Fibroblast of mammary gland (primary cell): ENCODE data around the gene SRSF2.
"Not testable (repeated sequence)": the region's sequence is repeated elsewhere in the genome, so short reads cannot be mapped to it uniquely, and the experiment has no call there.

Experiments
- DNase-seq: peaks from one replicate; pipeline ENCODE4 v3.0.0-alpha.2; 2010; ENCODE audit warnings: low read depth
- H3K4me3 ChIP-seq: 2 replicates; pipeline ENCODE4 v1.5.1; 2011; ENCODE audit warnings: low read depth, mild to moderate bottlenecking, low read length, moderate library complexity; ENCODE audit not compliant: control insufficient read depth
- TF ChIP-seq, protein P1 (sequence below): conservative IDR thresholded peaks from 2 replicates; pipeline ENCODE4 v1.5.1; 2011; ENCODE audit warnings: low read depth, low read length, inconsistent platforms; ENCODE audit not compliant: control insufficient read depth, insufficient read depth

The SRSF2 gene

GRCh38 chr17:76704805-76705204, 32.3 kb downstream of the SRSF2 start:
- TF ChIP-seq, protein P1, sequence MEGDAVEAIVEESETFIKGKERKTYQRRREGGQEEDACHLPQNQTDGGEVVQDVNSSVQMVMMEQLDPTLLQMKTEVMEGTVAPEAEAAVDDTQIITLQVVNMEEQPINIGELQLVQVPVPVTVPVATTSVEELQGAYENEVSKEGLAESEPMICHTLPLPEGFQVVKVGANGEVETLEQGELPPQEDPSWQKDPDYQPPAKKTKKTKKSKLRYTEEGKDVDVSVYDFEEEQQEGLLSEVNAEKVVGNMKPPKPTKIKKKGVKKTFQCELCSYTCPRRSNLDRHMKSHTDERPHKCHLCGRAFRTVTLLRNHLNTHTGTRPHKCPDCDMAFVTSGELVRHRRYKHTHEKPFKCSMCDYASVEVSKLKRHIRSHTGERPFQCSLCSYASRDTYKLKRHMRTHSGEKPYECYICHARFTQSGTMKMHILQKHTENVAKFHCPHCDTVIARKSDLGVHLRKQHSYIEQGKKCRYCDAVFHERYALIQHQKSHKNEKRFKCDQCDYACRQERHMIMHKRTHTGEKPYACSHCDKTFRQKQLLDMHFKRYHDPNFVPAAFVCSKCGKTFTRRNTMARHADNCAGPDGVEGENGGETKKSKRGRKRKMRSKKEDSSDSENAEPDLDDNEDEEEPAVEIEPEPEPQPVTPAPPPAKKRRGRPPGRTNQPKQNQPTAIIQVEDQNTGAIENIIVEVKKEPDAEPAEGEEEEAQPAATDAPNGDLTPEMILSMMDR, result no peak
- no peak for DNase-seq
- no peak overlapping the region for H3K4me3 ChIP-seq

DNA sequence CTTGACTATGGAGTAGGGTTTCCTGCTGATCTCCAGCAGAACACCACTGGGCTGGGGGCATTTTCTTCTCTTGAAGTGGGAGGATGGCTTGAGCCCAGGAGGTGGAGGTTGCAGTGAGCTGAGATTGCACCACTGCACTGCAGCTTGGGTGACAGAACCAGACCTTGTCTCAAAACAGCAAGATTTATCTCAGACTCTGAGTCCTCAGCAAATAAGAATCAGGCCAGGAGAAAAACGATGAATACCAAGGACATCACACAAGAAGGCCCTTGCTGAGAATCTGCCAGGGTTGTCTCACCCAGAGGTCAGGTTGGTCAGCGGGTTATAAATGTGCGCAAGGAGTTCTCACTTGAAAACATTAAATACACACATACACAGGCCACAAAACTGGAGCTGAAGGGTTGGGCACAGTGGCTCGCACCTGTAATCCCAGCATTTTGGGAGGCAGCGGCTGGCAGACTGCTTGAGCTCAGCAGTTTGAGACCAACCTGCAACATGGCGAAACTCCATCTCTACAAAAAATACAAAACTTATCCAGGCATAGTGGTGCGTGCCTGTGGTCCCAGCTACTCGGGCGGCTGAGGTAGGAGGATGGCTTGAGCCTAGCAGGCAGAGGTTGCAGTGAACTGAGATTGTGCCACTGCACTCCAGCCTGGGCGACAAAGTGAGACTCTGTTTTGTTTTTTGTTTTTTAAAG, 34.0 kb downstream of the SRSF2 start:
- DNase-seq, result peak; percentile 28
- H3K4me3 ChIP-seq, result no peak overlapping the region
- TF ChIP-seq, protein P1, result no peak

- no peak overlapping the region for H3K4me3 ChIP-seq
- TF ChIP-seq, protein P1, result no peak
- DNase-seq, result no peak
These were observed 35.1 kb downstream of the SRSF2 start for GRCh38 chr17:76702076-76702475.

DNA sequence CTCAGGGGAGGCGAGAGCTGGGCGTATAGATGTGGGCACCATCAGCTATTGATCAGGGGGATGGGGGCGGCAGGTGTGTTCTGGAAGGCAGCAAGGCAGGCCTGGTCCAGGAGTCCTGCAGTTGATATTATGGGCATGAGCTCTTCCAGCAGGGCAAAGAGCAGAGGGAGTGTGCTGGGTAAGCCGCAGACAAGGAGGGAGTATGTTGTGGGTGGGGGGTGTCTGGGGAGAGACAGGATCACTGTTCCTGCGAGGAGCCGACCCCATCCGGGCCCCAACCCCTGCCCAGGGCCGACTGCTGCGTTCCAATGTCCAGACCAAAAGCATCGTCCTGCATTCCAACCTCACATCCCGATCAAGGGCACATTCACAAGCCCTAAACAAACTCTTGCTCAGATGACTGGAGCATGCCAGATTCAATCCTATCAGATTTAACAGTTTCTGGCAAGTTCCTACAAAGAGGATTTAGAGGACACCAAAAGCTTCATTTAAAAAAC, 35.6 kb downstream of the SRSF2 start:
- H3K4me3 ChIP-seq, result no peak overlapping the region
- TF ChIP-seq, protein P1, result no peak
- DNase-seq, result no peak

DNA sequence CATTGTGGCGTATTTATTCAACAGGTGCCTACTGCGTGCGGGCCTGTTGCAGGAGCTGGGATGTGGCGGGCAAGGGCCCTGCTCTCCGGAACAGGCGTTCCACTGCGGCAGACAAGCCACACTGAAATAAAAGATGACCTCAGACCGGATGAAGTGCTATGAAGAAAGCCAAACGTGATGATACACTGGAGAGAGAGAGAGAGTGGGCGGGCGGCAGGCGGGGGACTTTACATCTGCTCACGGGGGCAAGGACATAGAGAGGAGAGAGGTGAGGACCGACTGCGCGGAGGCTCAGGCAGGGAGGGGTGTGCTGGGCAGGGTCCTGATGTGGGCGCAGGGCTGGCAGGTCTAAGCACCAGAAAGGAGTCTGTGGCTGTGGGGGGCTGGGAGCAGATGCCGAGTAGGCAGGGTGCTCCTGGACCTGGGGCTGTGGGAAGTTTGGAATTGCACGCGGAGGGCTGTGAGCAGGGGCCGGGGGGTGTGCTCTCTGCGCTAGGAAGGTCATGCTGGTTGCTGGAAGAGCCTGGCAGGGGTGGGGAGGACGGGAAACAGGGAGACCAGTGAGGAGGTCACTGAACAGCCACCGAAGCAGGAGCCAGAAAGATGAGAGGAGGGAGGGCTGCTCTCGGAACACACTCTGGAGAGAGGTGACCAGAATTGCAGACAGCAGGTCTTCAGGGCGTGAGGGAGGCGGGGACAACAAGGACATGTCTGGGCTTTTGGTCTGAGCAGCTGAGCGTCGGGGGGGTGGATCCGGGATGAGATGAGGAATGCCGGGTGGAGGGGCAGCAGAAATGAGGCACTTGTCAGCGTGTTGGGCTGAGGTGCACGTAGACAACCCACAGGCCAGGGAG, 36.3 kb downstream of the SRSF2 start:
- DNase-seq, result peak; percentile 87
- TF ChIP-seq, protein P1, result no peak
- peak overlapping the region; percentile 37 for H3K4me3 ChIP-seq

DNA sequence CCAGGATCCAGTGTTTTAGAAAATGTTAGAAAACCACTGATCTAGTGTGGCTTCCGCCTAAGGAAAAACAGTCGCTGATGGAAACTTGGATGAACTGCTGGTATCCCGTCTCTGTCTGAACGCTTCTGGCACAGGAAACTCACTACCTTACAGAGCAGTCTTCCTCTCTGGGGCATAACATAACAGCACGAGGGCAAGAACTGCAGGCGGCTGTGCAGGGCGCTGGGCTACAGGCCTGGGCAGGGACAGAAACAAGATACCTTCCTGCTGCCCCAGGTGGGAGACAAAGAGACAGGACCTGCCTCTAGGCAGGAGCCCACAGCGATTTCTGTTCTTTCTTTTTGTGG, 36.9 kb downstream of the SRSF2 start:
- peak; percentile 28 for DNase-seq
- TF ChIP-seq, protein P1, result no peak
- H3K4me3 ChIP-seq, result no peak overlapping the region

DNA sequence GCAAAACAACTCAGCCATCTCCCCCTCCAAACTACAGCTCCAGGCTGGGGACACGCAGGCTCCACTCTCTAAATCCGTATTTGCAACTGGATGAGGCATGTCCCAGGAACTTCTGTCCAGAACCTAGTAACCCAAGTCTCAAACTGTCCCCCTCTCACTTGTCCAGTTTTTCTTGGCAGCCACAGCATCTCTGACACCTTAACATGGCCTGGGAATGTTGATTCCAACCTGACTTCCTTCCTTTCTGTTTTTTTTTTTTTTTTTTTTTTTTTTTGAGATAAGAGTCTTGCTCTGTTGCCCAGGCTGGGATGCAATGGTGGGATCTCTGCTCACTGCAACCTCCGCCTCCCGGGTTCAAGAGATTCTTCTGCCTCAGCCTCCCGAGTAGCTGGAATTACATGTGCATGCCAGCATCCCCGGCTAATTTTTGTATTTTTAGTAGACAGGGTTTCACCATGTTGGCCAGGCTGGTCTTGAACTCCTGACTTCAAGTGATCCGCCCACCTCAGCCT, 38.6 kb downstream of the SRSF2 start:
- DNase-seq, H3K4me3 ChIP-seq: not testable (repeated sequence)
